ENCODE data around the gene IFNK. TPM values are rescaled to one million over a fixed set of nuclear protein-coding genes. Genes with fewer than 3 reads are reported as not detected.
"Not testable (repeated sequence)": the region's sequence is repeated elsewhere in the genome, so short reads cannot be mapped to it uniquely, and the experiment has no call there.

IFNK gene
- total RNA-seq, 3 donors from 2014 or later (not counting 1 experiment from before 2014, with no cell fraction given): not detected

- 48% methylated on average over 2 of the region's 2 CpGs for WGBS (ENCODE audit: insufficient coverage)
- Histone ChIP-seq H3K4me3 (ENCODE audit: low read length) (no peak overlapping the region), H3K9me3 (ENCODE audit: control insufficient read depth, insufficient read depth, low read length) (no peaks in the 10 kb centered on the region), H3K27ac (ENCODE audit: low read length) (no peak overlapping the region), H3K27me3 (ENCODE audit: control insufficient read depth, insufficient read depth, low read length) (no peaks in the 10 kb centered on the region), H3K4me1 (ENCODE audit: control insufficient read depth, insufficient read depth, low read length) (no peaks in the 10 kb centered on the region), H3K36me3 (ENCODE audit: control insufficient read depth, insufficient read depth, low read length) (no peaks in the 10 kb centered on the region)
- Mint-ChIP-seq H3K4me3 (no peak overlapping the region), H3K27me3 (ENCODE audit: low read depth in 2 of 2) (no peaks in the 10 kb centered on the region), H3K36me3 (no peaks in the 10 kb centered on the region), H3K27ac (no peak overlapping the region), H3K4me1 (no peaks in the 10 kb centered on the region), H3K9me3 (no peaks in the 10 kb centered on the region)
- DNase-seq (no peak), ATAC-seq (no peak)
- no peak for TF ChIP-seq CTCF (IDR thresholded peaks at IDR 0.05)
- intact Hi-C loops (cut with micrococcal nuclease): no loop called here
Observed at GRCh38 chr9:27499451-27499850, 24.6 kb upstream of the IFNK start.

GRCh38 chr9:27500902-27501301, 23.2 kb upstream of the IFNK start:
- H3K27ac ChIP-seq (ENCODE audit: low read length); H3K27ac Mint-ChIP-seq; H3K9me3 ChIP-seq (ENCODE audit: control insufficient read depth, insufficient read depth, low read length); H3K27me3 Mint-ChIP-seq (ENCODE audit: low read depth in 2 of 2); H3K36me3 ChIP-seq (ENCODE audit: control insufficient read depth, insufficient read depth, low read length); DNase-seq; ATAC-seq; H3K4me3 ChIP-seq (ENCODE audit: low read length); H3K4me1 ChIP-seq (ENCODE audit: control insufficient read depth, insufficient read depth, low read length); H3K4me3 Mint-ChIP-seq; H3K27me3 ChIP-seq (ENCODE audit: control insufficient read depth, insufficient read depth, low read length); intact Hi-C loops (cut with micrococcal nuclease); H3K9me3 Mint-ChIP-seq; H3K4me1 Mint-ChIP-seq; H3K36me3 Mint-ChIP-seq: not testable (repeated sequence)
- WGBS (ENCODE audit: insufficient coverage): 59% methylated on average over 3 of the region's 3 CpGs

GRCh38 chr9:27503623-27504022, 20.5 kb upstream of the IFNK start:
- intact Hi-C loops (cut with micrococcal nuclease): no loop called here
- H3K36me3 Mint-ChIP-seq: no peaks in the 10 kb centered on the region
- no peaks in the 10 kb centered on the region for H3K9me3 Mint-ChIP-seq
- no peaks in the 10 kb centered on the region for H3K9me3 ChIP-seq (ENCODE audit: control insufficient read depth, insufficient read depth, low read length)
- no peak for TF ChIP-seq CTCF (IDR thresholded peaks at IDR 0.05)
- no peak overlapping the region for H3K27ac Mint-ChIP-seq
- H3K4me3 ChIP-seq (ENCODE audit: low read length): no peak overlapping the region
- H3K36me3 ChIP-seq (ENCODE audit: control insufficient read depth, insufficient read depth, low read length): no peaks in the 10 kb centered on the region
- ATAC-seq (no peak), DNase-seq (no peak)
- WGBS (ENCODE audit: insufficient coverage): 90% methylated on average over 4 of the region's 4 CpGs
- no peaks in the 10 kb centered on the region for H3K27me3 ChIP-seq (ENCODE audit: control insufficient read depth, insufficient read depth, low read length)
- H3K4me1 Mint-ChIP-seq: no peaks in the 10 kb centered on the region
- no peak overlapping the region for H3K27ac ChIP-seq (ENCODE audit: low read length)
- H3K4me3 Mint-ChIP-seq: no peak overlapping the region
- no peaks in the 10 kb centered on the region for H3K4me1 ChIP-seq (ENCODE audit: control insufficient read depth, insufficient read depth, low read length)
- H3K27me3 Mint-ChIP-seq (ENCODE audit: low read depth in 2 of 2): no peaks in the 10 kb centered on the region

GRCh38 chr9:27504259-27504658, 19.8 kb upstream of the IFNK start:
- H3K27me3 Mint-ChIP-seq (ENCODE audit: low read depth in 2 of 2): no peaks in the 10 kb centered on the region
- no peaks in the 10 kb centered on the region for H3K4me1 Mint-ChIP-seq
- Histone ChIP-seq H3K4me3 (ENCODE audit: low read length) (no peak overlapping the region), H3K9me3 (ENCODE audit: control insufficient read depth, insufficient read depth, low read length) (no peaks in the 10 kb centered on the region), H3K27me3 (ENCODE audit: control insufficient read depth, insufficient read depth, low read length) (no peaks in the 10 kb centered on the region), H3K4me1 (ENCODE audit: control insufficient read depth, insufficient read depth, low read length) (no peaks in the 10 kb centered on the region), H3K36me3 (ENCODE audit: control insufficient read depth, insufficient read depth, low read length) (no peaks in the 10 kb centered on the region), H3K27ac (ENCODE audit: low read length) (no peak overlapping the region)
- TF ChIP-seq CTCF (IDR thresholded peaks at IDR 0.05): no peak
- intact Hi-C loops (cut with micrococcal nuclease): no loop called here
- no peak overlapping the region for H3K4me3 Mint-ChIP-seq
- H3K36me3 Mint-ChIP-seq: no peaks in the 10 kb centered on the region
- no peak overlapping the region for H3K27ac Mint-ChIP-seq
- H3K9me3 Mint-ChIP-seq: no peaks in the 10 kb centered on the region
- ATAC-seq (no peak), DNase-seq (no peak)
